ENCODE data around the gene CCL13. TPM values are rescaled to one million over a fixed set of nuclear protein-coding genes. Genes with fewer than 3 reads are reported as not detected.

CCL13 gene
- polyA plus RNA-seq, 1 experiment: 0.16 TPM

- H3K9me3 ChIP-seq (ENCODE audit: control insufficient read depth, insufficient read depth, low read length): no peaks in the 10 kb centered on the region
- POLR2A ChIA-PET: no interaction called here
Observed at GRCh38 chr17:34370997-34371395, 14.7 kb downstream of the CCL13 start.

GRCh38 chr17:34371405-34372100 lies 15.3 kb downstream of the CCL13 start:
- Histone ChIP-seq H3K27ac (ENCODE audit: low read depth, low read length) (no peak overlapping the region), H3K27me3 (ENCODE audit: control insufficient read depth, insufficient read depth, low read length) (peaks cover 8% of the 10 kb centered on the region), H3K9me3 (ENCODE audit: control insufficient read depth, insufficient read depth, low read length) (no peaks in the 10 kb centered on the region), H3K4me3 (ENCODE audit: low read depth, low read length) (no peak overlapping the region)
- ChIA-PET POLR2A (no interaction called here), CTCF (interaction anchor here (0.9 to 5.8 kb wide), 5 partner anchors 8 to 201 kb away, joined by 4 to 34 read pairs (median 5); no protein-coding TSS in a partner anchor)
- no peak for DNase-seq (ENCODE audit: low read depth, low spot score)
- no peak for TF ChIP-seq CTCF (IDR thresholded peaks at IDR 0.05; ENCODE audit: low read depth, low read length)

More at GRCh38 chr17:34370997-34371395, 14.7 kb downstream of the CCL13 start:
- Histone ChIP-seq H3K4me3 (ENCODE audit: low read depth, low read length) (no peak overlapping the region), H3K27ac (ENCODE audit: low read depth, low read length) (no peak overlapping the region), H3K27me3 (ENCODE audit: control insufficient read depth, insufficient read depth, low read length) (peaks cover 8% of the 10 kb centered on the region)
- TF ChIP-seq CTCF (IDR thresholded peaks at IDR 0.05; ENCODE audit: low read depth, low read length): no peak
- CTCF ChIA-PET: interaction anchor here (4.7 to 5.8 kb wide), 2 partner anchors 10 to 171 kb away, joined by 31 to 34 read pairs; no protein-coding TSS in a partner anchor
- DNase-seq (ENCODE audit: low read depth, low spot score): no peak

GRCh38 chr17:34374457-34374856 lies 18.2 kb downstream of the CCL13 start:
- DNase-seq (ENCODE audit: low read depth, low spot score): no peak
- POLR2A ChIA-PET: no interaction called here
- Histone ChIP-seq H3K27me3 (ENCODE audit: control insufficient read depth, insufficient read depth, low read length) (peaks cover 4% of the 10 kb centered on the region), H3K4me3 (ENCODE audit: low read depth, low read length) (no peak overlapping the region), H3K27ac (ENCODE audit: low read depth, low read length) (no peak overlapping the region), H3K9me3 (ENCODE audit: control insufficient read depth, insufficient read depth, low read length) (no peaks in the 10 kb centered on the region)
- TF ChIP-seq CTCF (IDR thresholded peaks at IDR 0.05; ENCODE audit: low read depth, low read length): no peak
- CTCF ChIA-PET: interaction anchor here (1.1 kb wide), 1 partner anchor 174 kb away, joined by 5 read pairs; no protein-coding TSS in a partner anchor

- no peak for DNase-seq (ENCODE audit: low read depth, low spot score)
- CTCF ChIA-PET: interaction anchor here (1.1 kb wide), 1 partner anchor 175 kb away, joined by 5 read pairs; no protein-coding TSS in a partner anchor
- POLR2A ChIA-PET: no interaction called here
Observed at GRCh38 chr17:34375426-34375997, 19.2 kb downstream of the CCL13 start.

More at GRCh38 chr17:34375426-34375997, 19.2 kb downstream of the CCL13 start:
- Histone ChIP-seq H3K4me3 (ENCODE audit: low read depth, low read length) (no peak overlapping the region), H3K27me3 (ENCODE audit: control insufficient read depth, insufficient read depth, low read length) (peaks cover 4% of the 10 kb centered on the region), H3K9me3 (ENCODE audit: control insufficient read depth, insufficient read depth, low read length) (no peaks in the 10 kb centered on the region), H3K27ac (ENCODE audit: low read depth, low read length) (no peak overlapping the region)
- TF ChIP-seq CTCF (IDR thresholded peaks at IDR 0.05; ENCODE audit: low read depth, low read length): no peak
